ENCODE results near the gene RDH11. TPM values are rescaled to one million over a fixed set of nuclear protein-coding genes. Genes with fewer than 3 reads are reported as not detected.
A peak's percentile ranks its signal among the peaks of the same experiment; 100 is the strongest.

RDH11 gene
- total and polyA plus RNA-seq, 8 donors, result 6.9 to 71.6 (median 24.8) TPM

DNA sequence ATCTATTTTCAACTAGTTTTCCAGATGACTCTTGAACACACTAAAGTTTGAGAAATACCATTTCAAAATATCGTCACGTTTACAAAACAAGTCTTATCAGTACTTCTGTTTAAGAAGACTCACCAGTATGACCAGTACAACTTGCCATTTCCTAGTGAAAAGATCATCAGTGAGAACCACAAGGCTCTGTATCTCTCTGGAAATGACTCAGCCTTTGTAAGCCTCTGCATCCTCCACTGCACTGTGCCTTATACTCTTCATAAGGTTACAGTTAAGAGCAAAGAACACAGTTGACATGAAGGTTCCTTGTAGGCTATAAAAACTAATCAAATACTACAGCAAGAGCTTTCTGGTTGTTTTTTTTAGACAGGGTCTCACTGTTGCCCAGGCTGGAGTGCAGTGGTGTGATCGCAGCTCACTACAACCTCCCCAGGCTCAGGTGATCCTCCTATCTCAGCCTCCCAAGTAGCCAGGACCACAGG lies 15.4 kb downstream of the RDH11 start:
- H3K4me3 ChIP-seq, result no peak overlapping the region
- H3K36me3 ChIP-seq, result peaks cover 16 to 78% (median 51%) of the 10 kb centered on the region in 4 donors
- 78 to 91% (median 80%) methylated on average over 3 of the region's 3 CpGs for WGBS, 5 donors
- peaks cover 0 to 11% (median 4%) of the 10 kb centered on the region in 4 donors for H3K4me1 ChIP-seq
- no peaks in the 10 kb centered on the region for H3K9me3 ChIP-seq
- TF ChIP-seq POLR2A (IDR thresholded peaks at IDR 0.05), result no peak
- TF ChIP-seq POLR2AphosphoS5 (IDR thresholded peaks at IDR 0.05), result no peak
- TF ChIP-seq CTCF (IDR thresholded peaks at IDR 0.05), result no peak
- no peak for TF ChIP-seq EP300 (IDR thresholded peaks at IDR 0.05)
- intact Hi-C loops (cut with DNase I; ENCODE audit: low total_unique reads), result no loop called here
- no peaks in the 10 kb centered on the region for H3K27me3 ChIP-seq
- no peak overlapping the region for H3K27ac ChIP-seq
- no peak for DNase-seq

DNA sequence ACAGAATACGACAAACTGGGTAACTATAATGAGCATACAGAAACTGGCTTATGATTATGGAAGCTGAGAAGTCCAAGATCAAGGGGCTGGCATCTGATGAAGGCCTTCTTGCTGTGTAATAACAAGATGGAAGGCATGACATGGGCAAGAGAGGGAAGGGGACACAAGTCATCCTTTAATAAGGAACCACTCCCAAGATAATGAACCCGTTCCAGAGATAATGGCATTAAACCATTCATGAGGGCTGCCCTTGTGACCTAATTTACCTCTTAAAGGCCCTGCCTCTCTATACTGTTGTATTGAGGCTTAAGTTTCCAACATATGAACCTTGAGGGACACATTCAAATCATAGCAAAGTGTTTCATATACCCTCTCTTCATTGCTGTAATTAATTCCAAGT lies 16.6 kb downstream of the RDH11 start:
- Histone ChIP-seq H3K27ac (no peak overlapping the region), H3K27me3 (no peaks in the 10 kb centered on the region), H3K36me3 (peaks cover 11 to 66% (median 40%) of the 10 kb centered on the region in 4 donors), H3K9me3 (no peaks in the 10 kb centered on the region), H3K4me3 (no peak overlapping the region), H3K4me1 (peaks cover 0 to 14% (median 5%) of the 10 kb centered on the region in 4 donors)
- intact Hi-C loops (cut with DNase I; ENCODE audit: low total_unique reads), result no loop called here
- 46 to 74% (median 72%) methylated on average over 2 of the region's 2 CpGs for WGBS, 5 donors
- TF ChIP-seq POLR2A (IDR thresholded peaks at IDR 0.05) (no peak), POLR2AphosphoS5 (IDR thresholded peaks at IDR 0.05) (no peak), EP300 (IDR thresholded peaks at IDR 0.05) (no peak), CTCF (IDR thresholded peaks at IDR 0.05) (no peak)
- no peak for DNase-seq

GRCh38 chr14:67675219-67675582 lies 20.4 kb downstream of the RDH11 start:
- Histone ChIP-seq H3K4me1 (peaks cover 15 to 48% (median 34%) of the 10 kb centered on the region in 4 donors), H3K4me3 (peak overlapping the region; percentile 78 to 95 (median 88)), H3K27ac (peak overlapping the region; percentile 97 to 99 (median 98)), H3K27me3 (no peaks in the 10 kb centered on the region), H3K9me3 (no peaks in the 10 kb centered on the region), H3K36me3 (peaks cover 4 to 28% (median 18%) of the 10 kb centered on the region in 4 donors)
- WGBS, 5 donors, result 28 to 35% (median 32%) methylated on average over 14 to 16 of the region's 16 CpGs
- intact Hi-C loops (cut with DNase I; ENCODE audit: low total_unique reads), result no loop called here
- no peak for TF ChIP-seq CTCF (IDR thresholded peaks at IDR 0.05)
- no peak for DNase-seq

DNA sequence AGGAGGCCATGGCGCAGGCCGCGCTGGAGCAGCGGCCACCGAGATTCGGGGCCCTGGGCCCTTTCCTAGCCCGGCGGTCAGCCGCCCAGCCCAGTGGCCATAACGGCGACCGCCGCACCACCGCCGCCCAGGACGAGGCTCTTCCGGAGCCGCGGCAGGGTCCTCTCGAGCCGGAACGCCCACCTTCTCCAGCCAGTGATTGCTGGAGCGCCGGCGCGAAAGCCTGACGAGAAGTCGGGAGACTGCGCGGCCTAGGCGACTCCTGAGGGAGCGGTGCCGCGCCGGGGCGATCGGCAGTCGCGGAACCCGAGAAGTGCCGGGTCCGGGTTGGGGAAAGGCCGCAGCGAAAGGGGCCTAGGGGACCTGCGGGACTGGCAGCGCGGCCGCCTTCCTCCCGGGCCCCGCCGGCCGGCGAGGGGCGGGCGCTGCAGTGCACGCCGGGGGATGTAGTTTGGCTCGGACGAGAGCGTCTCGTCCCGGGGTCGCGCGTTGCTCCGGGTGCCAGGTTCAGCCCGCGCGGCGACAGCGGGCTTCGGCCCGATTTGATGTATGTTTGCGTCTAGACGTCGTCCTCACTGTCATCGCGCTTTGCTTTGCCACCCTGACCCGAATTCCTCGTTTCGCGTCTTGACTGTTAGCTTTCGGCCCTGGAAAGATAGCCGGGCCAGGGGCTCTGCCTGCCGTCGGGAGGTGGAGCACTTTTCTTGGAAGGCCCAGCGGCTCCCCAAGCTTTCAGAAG lies 20.9 kb downstream of the RDH11 start, which contains the start of gene VTI1B:
TSS of gene VTI1B (minus strand) at position 153 of the 739 bp plus-strand sequence. CDS start at position 10, 143 bp downstream.
- intact Hi-C loops (cut with DNase I; ENCODE audit: low total_unique reads), result no loop called here
- Histone ChIP-seq H3K4me1 (peaks cover 15 to 51% (median 35%) of the 10 kb centered on the region in 4 donors), H3K27me3 (no peaks in the 10 kb centered on the region), H3K9me3 (no peaks in the 10 kb centered on the region), H3K27ac (peak within 1 kb of the TSS; percentile 97 to 99 (median 98)), H3K4me3 (peak within 1 kb of the TSS; percentile 78 to 95 (median 88)), H3K36me3 (peaks cover 4 to 23% (median 15%) of the 10 kb centered on the region in 4 donors)
- DNase-seq, result peak; percentile 72 to 96
- 0 to 1% (median 0%) methylated on average over 21 to 87 of the region's 87 CpGs for WGBS, 5 donors
- TF ChIP-seq CTCF (IDR thresholded peaks at IDR 0.05), result no peak
- TF ChIP-seq POLR2A (IDR thresholded peaks at IDR 0.05), result peak in 1 of 4 donors; percentile 29
- no peak for TF ChIP-seq EP300 (IDR thresholded peaks at IDR 0.05)
- TF ChIP-seq POLR2AphosphoS5 (IDR thresholded peaks at IDR 0.05), result peak in 2 of 3 donors; percentile 20 to 81

All from stomach (tissue), 9 donors.